H9 (cell line): ENCODE data around the gene E2F1. TPM values are rescaled to one million over a fixed set of nuclear protein-coding genes. Genes with fewer than 3 reads are reported as not detected.

ENCODE experiments used
- DNase-seq: peaks from one replicate; pipeline ENCODE4 v3.0.0-alpha.2; 2017
- H2AFZ ChIP-seq: one replicate; pipeline ENCODE4 v1.6.1; 2013; ENCODE audit warnings: mild to moderate bottlenecking, low read length, control low read depth, moderate library complexity
- H2AK5ac ChIP-seq: 2 replicates; pipeline ENCODE4 v1.6.1; 2013; ENCODE audit warnings: low read length, control low read depth, mixed read lengths; ENCODE audit not compliant: insufficient read length
- H2BK120ac ChIP-seq: one replicate; pipeline ENCODE4 v1.6.1; 2013; ENCODE audit warnings: low read depth, mild to moderate bottlenecking, low read length, control low read depth, inconsistent platforms; ENCODE audit not compliant: poor library complexity, severe bottlenecking
- H2BK12ac ChIP-seq: 2 replicates; pipeline ENCODE4 v1.6.1; 2013; ENCODE audit warnings: low read length, control low read depth, mixed read lengths, low read depth; ENCODE audit not compliant: insufficient read length
- H2BK15ac ChIP-seq: 2 replicates; pipeline ENCODE4 v1.6.1; 2013; ENCODE audit warnings: low read depth, low read length, control low read depth
- H2BK20ac ChIP-seq: one replicate; pipeline ENCODE4 v1.6.1; 2013; ENCODE audit warnings: low read depth, mild to moderate bottlenecking, low read length, control low read depth, inconsistent platforms; ENCODE audit not compliant: poor library complexity, severe bottlenecking
- H2BK5ac ChIP-seq: 2 replicates; pipeline ENCODE4 v1.6.1; 2013; ENCODE audit warnings: low read length, control low read depth, mixed read lengths; ENCODE audit not compliant: insufficient read length
- H3K14ac ChIP-seq: 2 replicates; pipeline ENCODE4 v1.6.1; 2013; ENCODE audit warnings: low read length, control low read depth; ENCODE audit not compliant: insufficient read depth
- H3K18ac ChIP-seq: 2 replicates; pipeline ENCODE4 v1.6.1; 2013; ENCODE audit warnings: low read depth, mild to moderate bottlenecking, mixed read lengths, low read length, control low read depth; ENCODE audit not compliant: insufficient read length
- H3K23ac ChIP-seq: 2 replicates; pipeline ENCODE4 v1.6.1; 2013; ENCODE audit warnings: low read length, control low read depth, mixed read lengths, low read depth; ENCODE audit not compliant: insufficient read length
- H3K23me2 ChIP-seq: 2 replicates; pipeline ENCODE4 v1.6.1; 2013; ENCODE audit warnings: low read depth, mild to moderate bottlenecking, mixed read lengths, low read length, control low read depth; ENCODE audit not compliant: insufficient read length, poor library complexity, severe bottlenecking
- H3K27ac ChIP-seq: 2 replicates; pipeline ENCODE4 v1.5.1; 2013; ENCODE audit warnings: low read length, control low read depth, mixed read lengths, low read depth; ENCODE audit not compliant: insufficient read length
- H3K27me3 ChIP-seq: 2 replicates; pipeline ENCODE4 v1.6.1; 2013; ENCODE audit warnings: low read length, control low read depth, inconsistent platforms; ENCODE audit not compliant: insufficient read depth
- H3K4ac ChIP-seq: 2 replicates; pipeline ENCODE4 v1.6.1; 2013; ENCODE audit warnings: low read depth, mild to moderate bottlenecking, control low read depth, inconsistent platforms, low read length, moderate library complexity
- H3K4me1 ChIP-seq: 2 replicates; pipeline ENCODE4 v1.6.1; 2013; ENCODE audit warnings: low read length, control low read depth, inconsistent platforms; ENCODE audit not compliant: insufficient read depth
- H3K4me2 ChIP-seq: 2 replicates; pipeline ENCODE4 v1.6.1; 2013; ENCODE audit warnings: low read length, control low read depth, mixed read lengths; ENCODE audit not compliant: insufficient read length, insufficient read depth
- H3K56ac ChIP-seq: 2 replicates; pipeline ENCODE4 v1.6.1; 2013; ENCODE audit warnings: low read depth, mild to moderate bottlenecking, mixed read lengths, low read length, control low read depth; ENCODE audit not compliant: insufficient read length
- H3K79me1 ChIP-seq: 2 replicates; pipeline ENCODE4 v1.6.1; 2013; ENCODE audit warnings: low read depth, mild to moderate bottlenecking, moderate library complexity, low read length, control low read depth, inconsistent platforms; ENCODE audit not compliant: insufficient read depth, poor library complexity, severe bottlenecking
- H3K79me2 ChIP-seq: 2 replicates; pipeline ENCODE4 v1.6.1; 2013; ENCODE audit warnings: low read length, control low read depth, inconsistent platforms; ENCODE audit not compliant: insufficient read depth
- H3K9ac ChIP-seq: 2 replicates; pipeline ENCODE4 v1.6.1; 2013; ENCODE audit warnings: low read length, control low read depth, mixed read lengths; ENCODE audit not compliant: insufficient read length; ENCODE audit errors: extremely low read depth
- H3K9me3 ChIP-seq: one replicate; pipeline ENCODE4 v1.6.1; 2013; ENCODE audit warnings: low read depth, low read length, inconsistent platforms; ENCODE audit not compliant: control insufficient read depth
- H3T11ph ChIP-seq: one replicate; pipeline ENCODE4 v1.6.1; 2013; ENCODE audit warnings: mild to moderate bottlenecking, low read length, control low read depth, inconsistent platforms
- H4K20me1 ChIP-seq: one replicate; pipeline ENCODE4 v1.6.1; 2013; ENCODE audit not compliant: control insufficient read depth, insufficient read length, insufficient read depth
- H4K5ac ChIP-seq: 2 replicates; pipeline ENCODE4 v1.6.1; 2013; ENCODE audit warnings: low read depth, mild to moderate bottlenecking, mixed read lengths, low read length, control low read depth; ENCODE audit not compliant: insufficient read length
- H4K8ac ChIP-seq: replicated peaks from 2 replicates; pipeline ENCODE4 v1.6.1; 2013; ENCODE audit warnings: low read length, control low read depth, mixed read lengths, low read depth; ENCODE audit not compliant: insufficient read length
- H4K91ac ChIP-seq: 2 replicates; pipeline ENCODE4 v1.6.1; 2013; ENCODE audit warnings: low read depth, mild to moderate bottlenecking, moderate library complexity, mixed read lengths, low read length, control low read depth; ENCODE audit not compliant: insufficient read length
- H3K27ac Mint-ChIP-seq, 3 experiments: 2 replicates in 2 of 3; 3 replicates in 1 of 3; pipeline ENCODE4 v1.8.0; 2020 to 2021; ENCODE audit warnings: mixed read lengths in 3 of 3, mild to moderate bottlenecking in 1 of 3, moderate library complexity in 1 of 3
- H3K27me3 Mint-ChIP-seq: 2 replicates; pipeline ENCODE4 v1.8.0; 2021; ENCODE audit warnings: low read depth, mild to moderate bottlenecking, moderate library complexity, mixed read lengths
- H3K36me3 Mint-ChIP-seq, 3 experiments: 2 replicates in 2 of 3; 3 replicates in 1 of 3; pipeline ENCODE4 v1.8.0; 2020 to 2021; ENCODE audit warnings: low read depth in 3 of 3, mixed read lengths in 3 of 3; ENCODE audit not compliant: insufficient read depth in 1 of 3
- H3K4me1 Mint-ChIP-seq, 2 experiments: 2 replicates each; pipeline ENCODE4 v1.8.0; 2020; ENCODE audit warnings: mixed read lengths in 2 of 2
- H3K4me3 Mint-ChIP-seq, 2 experiments: 2 replicates in 1 of 2; 3 replicates in 1 of 2; pipeline ENCODE4 v1.8.0; 2020 to 2021; ENCODE audit warnings: mild to moderate bottlenecking in 2 of 2, mixed read lengths in 2 of 2, moderate library complexity in 1 of 2
- H3K9me3 Mint-ChIP-seq, 2 experiments: 2 replicates in 1 of 2; 3 replicates in 1 of 2; pipeline ENCODE4 v1.8.0; 2020; ENCODE audit warnings: mild to moderate bottlenecking in 2 of 2, mixed read lengths in 2 of 2, moderate library complexity in 1 of 2
- CTCF ChIP-seq: fragments of 200-600 bp; sonication (generic); conservative IDR thresholded peaks from 3 replicates; pipeline ENCODE4 v1.8.0; 2021; ENCODE audit warnings: antibody characterized with exemption, mild to moderate bottlenecking
- WGBS: extraction: QIAGEN DNeasy Blood & Tissue Kit; methylation state at CpG from one replicate; pipeline ENCODE4 v1.1.7; 2013; ENCODE audit warnings: missing lambda C conversion rate, low lambda C conversion rate, mixed read lengths; ENCODE audit not compliant: insufficient read length; ENCODE audit errors: extremely low coverage; 5-methylcytosine and 5-hydroxymethylcytosine counted together
- total RNA-seq: library from RNA; stranded (reverse); gene quantifications from 2 replicates; pipeline ENCODE4 v1.2.1, GENCODE V29; 2021

Gene E2F1
- total RNA-seq, 1 experiment from 2014 or later = 58.7 TPM

DNA sequence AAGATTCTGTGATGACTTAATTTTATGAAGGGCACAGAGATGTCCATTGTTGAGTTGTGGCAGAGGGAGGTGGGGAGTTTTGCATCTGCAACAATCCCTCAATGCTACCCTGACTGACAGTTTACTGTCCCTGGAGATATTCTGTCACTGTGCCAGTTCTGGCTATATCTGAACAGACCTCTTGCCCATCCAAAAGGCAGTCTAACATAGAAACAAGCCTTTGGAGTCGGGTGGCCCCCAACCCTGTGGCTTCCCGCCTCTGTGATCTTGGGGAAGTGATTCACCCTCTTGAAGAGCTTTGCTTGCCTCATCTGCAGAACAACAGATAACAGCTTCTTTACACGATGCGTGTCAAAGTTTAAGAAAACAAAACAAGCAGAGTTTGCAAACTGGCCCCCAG lies 3.8 kb upstream of the E2F1 start:
- Histone ChIP-seq H3K9me3 (no peaks in the 10 kb centered on the region), H2BK120ac (no peak overlapping the region), H3K18ac (no peak overlapping the region), H2AFZ (no peak overlapping the region), H3K27me3 (no peaks in the 10 kb centered on the region), H3K14ac (no peak overlapping the region), H3K79me2 (no peaks in the 10 kb centered on the region), H2BK20ac (no peak overlapping the region), H3K4me1 (no peaks in the 10 kb centered on the region), H3K4me2 (no peak overlapping the region), H3K9ac (no peak overlapping the region), H2AK5ac (no peak overlapping the region), H3T11ph (no peak overlapping the region), H4K8ac (no peak overlapping the region), H3K27ac (no peak overlapping the region), H4K91ac (no peak overlapping the region), H3K4ac (no peak overlapping the region), H3K56ac (no peak overlapping the region), H2BK15ac (no peak overlapping the region), H4K20me1 (no peaks in the 10 kb centered on the region), H2BK12ac (no peak overlapping the region), H3K23me2 (peaks cover 7% of the 10 kb centered on the region), H4K5ac (no peak overlapping the region), H3K23ac (no peak overlapping the region), H2BK5ac (no peak overlapping the region), H3K79me1 (no peaks in the 10 kb centered on the region)
- Mint-ChIP-seq H3K4me1 (peaks cover 35 to 38% of the 10 kb centered on the region in 2 experiments), H3K27ac (peak overlapping the region in 1 of 3 experiments; percentile 12; a peak in 1 of 7 replicates), H3K27me3 (peaks cover 63% of the 10 kb centered on the region), H3K4me3 (no peak overlapping the region), H3K9me3 (no peaks in the 10 kb centered on the region), H3K36me3 (no peaks in the 10 kb centered on the region; a peak in 1 of 7 replicates)
- no CpG with 5 or more reads among the region's 4 CpGs for WGBS
- TF ChIP-seq CTCF = no peak
- no peak for DNase-seq
